GM19043 (cell line): Measurements from ENCODE around the gene UROS.

Experiments used
- ATAC-seq: cut with Tn5 transposase; IDR thresholded peaks from one replicate; pipeline ENCODE4 v1.9.1; 2021; ENCODE audit warnings: low read depth; ENCODE audit not compliant: unreplicated experiment

The UROS gene

DNA sequence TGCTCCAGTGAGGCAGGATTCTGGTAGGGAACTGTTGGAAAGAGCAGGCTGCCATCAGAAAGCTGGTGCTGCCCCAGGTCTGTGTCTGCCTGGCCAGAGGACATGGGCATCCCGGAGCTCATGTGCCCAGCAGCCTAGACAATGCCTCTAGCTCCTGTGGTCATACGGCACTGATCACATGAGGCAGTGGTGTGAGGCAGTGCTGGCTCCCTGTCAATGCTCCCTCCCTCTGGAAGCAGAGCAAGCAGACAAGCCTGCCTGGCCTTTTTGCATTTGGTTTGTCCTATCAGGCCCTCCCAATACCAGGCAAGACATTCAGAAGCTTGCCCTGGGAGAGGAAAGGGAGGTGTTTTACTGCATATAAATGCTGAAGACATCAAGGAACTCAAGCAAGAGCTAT is 27.9 kb downstream of the UROS start:
- ATAC-seq: no peak

- ATAC-seq: no peak
Observed at GRCh38 chr10:125792342-125793300, 30.4 kb downstream of the UROS start.

DNA sequence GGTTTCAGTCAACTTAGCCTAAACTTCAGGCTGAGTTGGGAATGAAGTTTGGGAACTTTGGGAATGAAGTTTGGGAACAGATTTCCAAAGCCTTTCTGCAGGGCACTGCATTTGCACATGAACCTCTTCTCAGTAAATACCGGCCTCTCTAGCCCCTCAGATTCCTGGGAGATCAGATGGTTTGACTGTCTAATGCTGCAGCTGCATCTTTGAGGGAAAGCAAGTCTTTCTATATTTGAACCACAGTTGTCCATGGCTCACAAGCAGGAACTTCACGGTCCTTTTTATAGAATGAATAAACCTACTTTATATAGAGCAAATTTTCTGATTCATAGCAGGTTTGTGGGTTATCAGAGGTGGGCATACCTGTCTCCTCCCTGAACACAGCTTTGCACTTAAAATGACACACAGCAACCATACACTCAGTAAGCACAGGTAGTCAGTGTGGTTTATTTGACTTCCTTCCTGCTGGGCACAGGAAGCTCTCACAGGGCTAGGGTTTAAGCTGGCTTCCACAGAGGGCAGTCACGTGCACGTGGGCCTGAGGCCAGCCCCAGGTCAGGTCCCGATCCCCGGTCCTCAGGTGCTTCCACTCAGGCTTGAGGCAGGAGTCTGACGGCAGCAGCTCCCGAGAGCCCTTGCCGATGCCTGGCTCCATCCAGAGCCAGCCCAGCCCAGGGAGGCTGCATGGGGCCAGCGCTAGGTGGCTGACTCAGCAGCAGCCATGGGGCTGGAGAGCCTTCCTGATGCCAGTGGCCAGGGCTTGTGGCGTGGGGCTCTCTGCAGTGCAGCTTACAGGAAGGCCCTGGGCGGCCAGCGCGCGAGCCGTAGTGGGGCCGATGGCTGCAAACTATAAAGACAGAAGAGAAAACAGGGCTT is 34.7 kb downstream of the UROS start:
- ATAC-seq: no peak

- no peak for ATAC-seq
Observed at GRCh38 chr10:125785791-125786190, 37.3 kb downstream of the UROS start.

- ATAC-seq: peak; percentile 84
Observed at GRCh38 chr10:125783957-125784356, 39.1 kb downstream of the UROS start.

DNA sequence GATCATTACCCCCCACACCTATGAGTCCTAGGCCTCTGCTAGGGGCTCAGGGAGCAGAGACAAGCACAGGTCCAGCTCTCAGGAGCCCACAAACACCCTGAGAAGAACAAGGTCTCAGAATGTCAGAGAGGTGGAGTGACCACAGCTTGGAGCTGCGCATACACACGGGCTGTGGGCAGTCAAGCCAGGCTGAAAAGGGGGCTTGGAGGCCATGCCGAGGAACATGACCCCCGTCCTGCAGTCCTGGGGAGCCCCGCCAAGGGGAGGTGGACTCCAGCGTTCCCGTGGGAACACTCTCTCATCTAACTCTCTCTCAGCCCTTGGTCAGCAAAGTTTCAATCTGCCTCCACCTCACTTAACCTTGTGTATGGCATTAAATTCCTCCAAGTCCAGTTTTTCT is 39.6 kb downstream of the UROS start:
- ATAC-seq: no peak

- no peak for ATAC-seq
Observed at GRCh38 chr10:125782616-125783015, 40.4 kb downstream of the UROS start.

- ATAC-seq: no peak
Observed at GRCh38 chr10:125782054-125782453, 41.0 kb downstream of the UROS start.

- no peak for ATAC-seq
Observed at GRCh38 chr10:125781374-125781773, 41.7 kb downstream of the UROS start.

GRCh38 chr10:125779403-125780327 is 43.4 kb downstream of the UROS start:
- ATAC-seq: no peak

DNA sequence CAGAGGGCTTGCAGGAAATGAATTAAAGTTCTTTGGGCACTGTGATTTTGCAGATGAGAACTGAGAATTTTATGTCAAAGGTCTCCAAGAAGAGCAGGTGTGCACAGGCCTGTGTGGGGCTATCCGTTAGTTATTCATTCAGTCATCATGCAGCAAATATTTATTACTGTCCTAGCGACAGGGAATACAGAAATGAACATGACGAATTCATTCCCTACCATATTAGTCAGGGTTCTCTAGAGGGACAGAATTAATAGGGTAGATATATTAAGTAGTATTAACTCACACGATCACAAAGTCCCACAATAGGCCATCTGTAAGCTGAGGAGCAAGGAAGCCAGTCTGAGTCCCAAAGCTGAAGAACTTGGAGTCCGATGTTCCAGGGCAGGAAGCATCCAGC is 44.5 kb downstream of the UROS start:
- ATAC-seq: no peak

- no peak for ATAC-seq
Observed at GRCh38 chr10:125777806-125778205, 45.3 kb downstream of the UROS start.

GRCh38 chr10:125775491-125776106 is 47.5 kb downstream of the UROS start, which contains the start of gene MMP21:
Gene MMP21 (minus strand): TSS chr10:125775821. CDS start chr10:125775821, 0 bp downstream.
- no peak for ATAC-seq

GRCh38 chr10:125774581-125775191 is 48.4 kb downstream of the UROS start:
- ATAC-seq: no peak

DNA sequence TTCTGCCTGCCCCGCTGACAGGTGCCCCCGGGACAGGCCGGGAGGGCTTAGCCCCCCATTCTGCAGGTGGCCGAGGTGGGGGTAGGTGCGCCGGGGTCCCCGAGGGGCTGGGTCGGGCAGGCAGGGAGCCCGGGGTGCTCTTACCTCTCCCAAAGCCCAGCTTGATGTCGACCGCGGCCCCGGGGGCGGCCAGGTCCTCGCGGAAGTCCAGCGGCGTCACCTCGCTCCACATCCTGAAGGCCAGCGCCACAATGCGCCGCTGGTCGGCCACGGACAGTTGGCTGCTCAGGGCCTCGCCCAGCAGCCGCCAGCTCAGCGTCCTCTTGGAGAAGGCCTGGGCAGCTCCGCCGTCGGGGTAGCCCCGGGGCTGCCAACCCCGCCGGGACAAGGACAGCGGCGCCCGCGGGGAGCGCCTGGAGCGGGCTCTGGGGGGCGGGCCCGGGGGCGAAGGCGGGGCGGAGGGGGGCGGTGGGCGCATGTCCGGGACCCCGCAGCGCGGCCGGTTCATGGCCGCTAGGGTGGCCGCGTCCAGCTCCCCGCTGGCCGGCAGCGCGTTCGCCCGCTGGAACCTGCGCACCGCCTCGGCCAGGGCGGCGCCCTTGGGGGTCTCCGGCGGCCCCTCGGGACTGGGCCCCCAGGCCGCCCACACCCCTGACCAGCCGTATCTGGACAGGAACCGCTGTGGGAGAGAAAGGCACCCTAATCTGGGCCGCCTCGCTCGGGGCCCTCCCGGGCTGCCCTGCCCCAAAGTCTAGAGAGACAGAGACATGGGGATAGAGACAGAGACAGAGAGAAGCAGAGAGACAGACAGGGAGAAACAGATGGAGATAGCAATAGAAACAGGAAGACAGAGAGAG is 49.1 kb downstream of the UROS start:
- ATAC-seq: no peak

- ATAC-seq: no peak
Observed at GRCh38 chr10:125772864-125773180, 50.2 kb downstream of the UROS start.

DNA sequence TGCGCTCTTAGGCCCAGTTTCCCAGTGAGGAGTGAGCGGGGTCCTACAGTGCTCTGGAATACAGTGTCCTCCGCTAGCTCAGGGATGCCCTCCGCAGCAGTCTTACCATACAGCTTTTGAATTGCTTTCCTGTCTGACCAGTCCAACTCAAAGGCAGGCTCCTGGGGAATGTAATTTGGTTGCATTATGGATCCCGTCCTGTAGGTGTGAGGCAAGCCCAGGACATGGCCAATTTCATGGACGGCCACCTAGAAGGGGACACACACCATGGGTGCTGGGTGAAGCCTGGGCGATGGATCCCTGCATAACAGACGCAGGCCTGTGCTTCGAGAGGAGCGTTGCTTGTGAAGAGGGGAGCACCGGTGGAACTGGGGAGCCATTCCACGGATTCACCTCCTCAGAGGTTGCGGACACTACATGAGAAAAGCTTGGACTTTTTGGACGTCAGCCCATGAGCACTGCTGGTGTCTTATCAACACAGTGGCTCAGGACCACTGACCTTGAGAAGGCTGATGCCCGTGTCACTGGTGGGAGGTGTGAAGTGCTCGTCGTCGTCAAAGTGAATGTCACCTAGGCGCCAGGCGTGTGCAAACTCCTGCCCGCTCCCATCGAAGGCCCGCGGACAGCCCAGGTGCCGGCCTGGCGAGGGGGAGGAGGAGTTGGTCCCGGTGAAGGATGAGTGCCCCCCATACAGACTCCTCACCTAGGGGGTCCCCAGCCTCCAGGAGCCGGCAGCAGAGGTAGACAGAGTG is 50.8 kb downstream of the UROS start:
- no peak for ATAC-seq

- ATAC-seq: no peak
Observed at GRCh38 chr10:125770844-125771243, 52.2 kb downstream of the UROS start.
